Stimulated activated CD8-positive, alpha-beta memory T cell treated with anti-CD3 and anti-CD28 coated beads, Interleukin-15, amount 100 ng/mL, for 24 hours (primary cell): ENCODE measurements around the gene HOXD11.
A peak's percentile ranks its signal among the peaks of the same experiment; 100 is the strongest.

Experiments used
- DNase-seq: peaks from one replicate; pipeline ENCODE4 v3.0.0-alpha.2; 2020; ENCODE audit warnings: low read depth

HOXD11 gene

DNA sequence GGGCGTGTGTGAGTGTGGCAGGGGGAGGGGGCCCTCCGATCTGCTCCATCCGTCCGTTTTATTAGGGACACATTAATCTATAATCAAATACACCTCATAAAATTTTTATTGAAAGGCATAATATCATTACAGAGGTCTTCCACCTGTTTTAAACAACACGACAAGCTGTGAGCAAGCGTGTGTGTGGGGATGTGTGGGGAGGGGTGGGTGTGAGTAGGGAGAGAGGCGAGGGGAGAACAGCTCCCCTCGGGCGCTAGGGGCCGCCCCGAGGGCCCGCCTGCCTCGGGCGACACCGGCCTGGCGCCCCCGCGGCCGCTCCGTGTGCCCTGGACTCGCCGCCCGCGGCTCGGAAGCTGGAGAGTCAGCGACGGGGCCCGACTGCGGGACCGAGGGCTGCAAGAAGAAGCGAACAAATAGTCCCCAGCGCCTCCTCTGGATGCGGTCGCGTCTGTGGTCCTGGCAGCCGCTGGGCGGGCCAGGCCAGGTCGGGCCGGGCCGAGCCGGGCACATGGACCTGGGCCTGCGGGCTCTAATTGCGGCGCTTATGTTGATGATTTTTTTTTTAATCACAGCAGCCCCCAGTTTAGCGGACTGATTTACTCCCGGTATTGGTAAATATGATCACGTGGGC lies 15.1 kb downstream of the HOXD11 start:
- DNase-seq: no peak

DNA sequence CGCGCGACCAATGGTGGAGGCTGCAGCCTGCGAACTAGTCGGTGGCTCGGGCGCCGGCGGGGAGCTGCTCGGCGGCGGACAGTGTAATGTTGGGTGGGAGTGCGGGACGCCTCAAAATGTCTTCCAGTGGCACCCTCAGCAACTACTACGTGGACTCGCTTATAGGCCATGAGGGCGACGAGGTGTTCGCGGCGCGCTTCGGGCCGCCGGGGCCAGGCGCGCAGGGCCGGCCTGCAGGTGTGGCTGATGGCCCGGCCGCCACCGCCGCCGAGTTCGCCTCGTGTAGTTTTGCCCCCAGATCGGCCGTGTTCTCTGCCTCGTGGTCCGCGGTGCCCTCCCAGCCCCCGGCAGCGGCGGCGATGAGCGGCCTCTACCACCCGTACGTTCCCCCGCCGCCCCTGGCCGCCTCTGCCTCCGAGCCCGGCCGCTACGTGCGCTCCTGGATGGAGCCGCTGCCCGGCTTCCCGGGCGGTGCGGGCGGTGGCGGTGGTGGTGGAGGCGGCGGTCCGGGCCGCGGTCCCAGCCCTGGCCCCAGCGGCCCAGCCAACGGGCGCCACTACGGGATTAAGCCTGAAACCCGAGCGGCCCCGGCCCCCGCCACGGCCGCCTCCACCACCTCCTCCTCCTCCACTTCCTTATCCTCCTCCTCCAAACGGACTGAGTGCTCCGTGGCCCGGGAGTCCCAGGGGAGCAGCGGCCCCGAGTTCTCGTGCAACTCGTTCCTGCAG lies 15.8 kb downstream of the HOXD11 start, which contains the start of gene HOXD9:
Gene HOXD9 (plus strand): TSS at position 37 of the 728 bp plus-strand sequence. CDS start 50 bp downstream, at position 87.
- DNase-seq: no peak

DNA sequence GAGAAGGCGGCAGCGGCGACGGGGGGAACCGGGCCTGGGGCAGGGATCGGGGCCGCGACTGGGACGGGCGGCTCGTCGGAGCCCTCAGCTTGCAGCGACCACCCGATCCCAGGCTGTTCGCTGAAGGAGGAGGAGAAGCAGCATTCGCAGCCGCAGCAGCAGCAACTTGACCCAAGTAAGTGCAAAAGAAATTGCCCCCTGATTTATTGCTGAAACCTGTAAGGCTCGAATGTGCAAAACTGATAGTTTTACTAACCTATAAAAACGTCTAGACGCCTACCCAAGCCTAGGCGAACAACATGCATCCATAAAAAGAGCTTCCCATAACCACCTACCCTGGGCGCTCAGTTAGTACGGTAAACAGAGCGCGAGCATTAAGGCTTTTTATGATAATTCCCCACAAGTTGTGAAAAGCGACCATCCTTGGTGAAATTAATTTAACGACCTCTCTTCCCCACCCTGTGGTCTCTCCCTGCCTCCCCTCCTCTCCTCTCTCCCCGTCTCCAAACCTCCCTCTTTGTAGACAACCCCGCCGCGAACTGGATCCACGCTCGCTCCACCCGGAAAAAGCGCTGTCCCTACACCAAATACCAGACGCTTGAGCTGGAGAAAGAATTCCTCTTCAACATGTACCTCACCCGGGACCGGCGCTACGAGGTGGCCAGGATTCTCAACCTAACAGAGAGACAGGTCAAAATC lies 16.5 kb downstream of the HOXD11 start:
- no peak for DNase-seq

DNA sequence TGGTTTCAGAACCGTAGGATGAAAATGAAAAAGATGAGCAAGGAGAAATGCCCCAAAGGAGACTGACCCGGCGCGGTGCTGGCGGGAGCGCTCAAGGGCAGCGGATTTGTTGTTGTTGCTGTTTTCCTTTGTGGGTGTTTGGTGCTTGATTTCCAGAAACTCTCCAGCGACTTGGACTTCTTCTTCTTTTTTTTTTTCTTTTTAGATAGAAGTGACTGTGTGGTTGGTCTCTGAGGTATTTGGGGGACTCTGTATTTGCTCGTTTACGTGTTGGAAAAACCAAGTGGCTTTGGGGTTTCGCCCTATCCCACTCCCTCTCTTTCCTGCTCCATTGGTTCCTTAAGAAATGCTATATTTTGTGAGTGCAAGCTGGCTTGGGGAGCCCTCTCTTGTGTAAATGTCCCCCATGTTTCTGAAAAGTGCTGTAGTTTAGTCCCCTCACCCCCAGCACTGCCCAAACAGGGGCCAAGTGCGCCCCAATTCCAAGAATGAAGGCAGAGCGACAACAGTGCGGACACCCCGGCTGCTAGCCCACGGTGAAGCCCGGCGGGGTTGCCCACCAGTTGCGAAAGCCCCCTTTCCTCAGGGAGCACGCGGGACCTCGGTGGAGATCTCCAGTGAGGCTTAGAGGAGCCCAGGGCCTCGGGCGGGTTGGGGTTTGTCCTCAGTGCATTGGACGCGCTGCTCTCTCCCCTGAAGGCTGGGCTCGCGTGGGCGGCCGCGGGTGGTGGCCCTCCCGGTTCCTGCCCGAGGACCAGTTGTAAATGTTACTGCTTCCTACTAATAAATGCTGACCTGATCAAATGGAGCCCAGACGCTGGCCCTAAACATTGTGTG lies 17.2 kb downstream of the HOXD11 start:
- DNase-seq: no peak

DNA sequence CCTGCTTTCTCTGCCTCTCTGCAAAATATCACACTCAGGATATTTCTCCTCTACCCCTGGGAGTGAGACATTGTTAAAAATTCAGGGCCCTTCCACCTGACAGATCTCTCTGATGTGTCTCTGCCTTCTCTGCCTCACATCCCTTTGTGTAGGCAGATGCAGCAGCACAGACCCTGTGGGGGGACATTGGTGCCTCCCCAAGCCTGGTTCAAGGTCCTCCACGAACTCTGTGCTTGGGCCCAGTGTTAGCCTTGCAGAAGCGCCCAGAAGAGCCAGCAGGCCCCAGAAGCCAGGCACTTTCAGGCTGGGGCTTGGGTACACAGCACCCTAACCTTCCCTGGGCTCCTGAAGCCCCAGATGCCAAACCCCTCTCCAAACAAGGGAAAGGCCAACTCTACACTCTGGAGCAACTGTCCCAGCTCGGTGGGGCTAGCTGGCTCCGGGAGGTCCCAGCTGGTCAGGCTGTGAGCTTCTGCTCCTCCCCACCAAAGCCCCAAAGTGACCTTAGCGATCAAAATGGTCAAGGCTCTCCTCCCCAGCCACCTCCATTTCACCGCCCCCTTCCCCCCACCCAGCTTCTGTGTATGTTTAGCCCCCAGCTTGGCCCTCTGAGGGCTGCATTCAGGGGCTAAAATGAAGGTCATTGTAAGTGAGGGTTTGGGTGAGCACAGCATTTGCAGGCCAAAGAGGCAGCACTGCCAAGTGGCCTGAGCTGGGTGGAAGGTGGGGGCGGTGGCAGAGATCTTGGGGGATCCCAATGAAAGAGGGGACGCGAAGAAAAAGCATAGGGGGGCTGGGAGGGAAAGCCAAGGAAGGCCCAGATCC lies 18.1 kb downstream of the HOXD11 start:
- DNase-seq: no peak

DNA sequence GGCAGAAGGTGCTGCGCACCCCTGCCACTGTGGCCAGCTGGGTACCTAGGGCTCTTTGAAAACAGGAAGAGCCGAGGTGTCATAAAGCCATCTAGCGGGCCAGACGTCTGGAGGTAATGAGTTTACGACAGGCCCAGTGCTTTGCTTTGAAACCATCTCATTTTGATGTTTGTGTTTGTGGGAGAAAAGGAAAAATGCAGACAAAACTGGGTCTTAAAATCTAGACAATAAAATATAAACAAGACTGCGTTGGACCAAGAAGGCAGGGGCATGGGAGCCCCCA lies 18.6 kb downstream of the HOXD11 start:
- no peak for DNase-seq

DNA sequence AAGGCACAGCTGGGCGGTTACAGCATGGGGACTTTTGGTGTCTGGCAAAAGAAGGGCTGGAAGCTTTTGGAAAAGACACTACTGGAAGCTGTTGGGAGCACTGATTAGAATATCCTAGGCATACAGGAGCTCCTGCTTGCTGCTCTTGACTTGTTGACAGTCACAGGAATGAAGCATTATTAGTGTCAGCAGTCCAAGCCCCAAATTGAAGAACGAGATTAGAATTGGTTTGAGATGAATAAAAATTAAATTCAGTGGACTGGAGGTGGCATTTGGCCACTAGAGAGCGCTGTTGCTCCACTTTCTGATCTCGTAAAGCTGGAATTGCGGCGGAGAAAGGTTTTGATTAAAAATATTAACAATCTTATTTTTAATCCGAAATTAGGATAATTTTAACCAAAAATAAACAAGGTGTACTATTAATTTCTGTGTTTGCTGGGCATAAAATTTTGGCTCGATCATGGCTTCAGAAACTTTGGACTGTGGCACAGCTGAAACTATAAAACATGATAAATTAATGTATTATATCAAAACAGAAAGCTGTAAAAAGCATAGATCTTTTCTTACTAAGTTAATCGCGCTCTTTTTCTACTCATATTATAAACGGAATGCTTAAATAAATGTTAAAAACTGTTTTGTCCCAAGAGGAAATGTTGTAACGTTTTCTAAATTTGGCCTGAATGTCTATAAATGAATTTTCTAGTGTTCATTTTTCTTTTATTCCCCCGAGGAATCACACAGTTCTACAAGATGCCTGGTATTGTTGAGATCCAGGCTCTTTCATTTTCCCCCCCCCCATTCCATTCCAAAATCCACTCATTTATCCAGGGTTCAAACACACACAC lies 20.1 kb downstream of the HOXD11 start:
- peak; percentile 53 for DNase-seq

DNA sequence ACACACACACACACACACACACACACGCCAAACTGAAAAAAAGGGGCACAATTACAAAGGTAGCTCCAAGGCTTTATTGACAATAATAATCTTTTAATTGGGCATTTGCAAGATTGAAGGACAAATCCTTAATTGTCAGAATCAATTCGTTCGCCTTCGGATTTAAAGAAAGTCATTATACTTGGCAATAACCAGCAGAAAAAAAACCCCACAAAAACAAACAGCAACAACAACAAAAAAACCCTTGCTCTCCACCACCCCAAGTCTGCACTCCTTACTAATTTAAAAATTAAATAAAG lies 20.6 kb downstream of the HOXD11 start:
- DNase-seq: no peak

DNA sequence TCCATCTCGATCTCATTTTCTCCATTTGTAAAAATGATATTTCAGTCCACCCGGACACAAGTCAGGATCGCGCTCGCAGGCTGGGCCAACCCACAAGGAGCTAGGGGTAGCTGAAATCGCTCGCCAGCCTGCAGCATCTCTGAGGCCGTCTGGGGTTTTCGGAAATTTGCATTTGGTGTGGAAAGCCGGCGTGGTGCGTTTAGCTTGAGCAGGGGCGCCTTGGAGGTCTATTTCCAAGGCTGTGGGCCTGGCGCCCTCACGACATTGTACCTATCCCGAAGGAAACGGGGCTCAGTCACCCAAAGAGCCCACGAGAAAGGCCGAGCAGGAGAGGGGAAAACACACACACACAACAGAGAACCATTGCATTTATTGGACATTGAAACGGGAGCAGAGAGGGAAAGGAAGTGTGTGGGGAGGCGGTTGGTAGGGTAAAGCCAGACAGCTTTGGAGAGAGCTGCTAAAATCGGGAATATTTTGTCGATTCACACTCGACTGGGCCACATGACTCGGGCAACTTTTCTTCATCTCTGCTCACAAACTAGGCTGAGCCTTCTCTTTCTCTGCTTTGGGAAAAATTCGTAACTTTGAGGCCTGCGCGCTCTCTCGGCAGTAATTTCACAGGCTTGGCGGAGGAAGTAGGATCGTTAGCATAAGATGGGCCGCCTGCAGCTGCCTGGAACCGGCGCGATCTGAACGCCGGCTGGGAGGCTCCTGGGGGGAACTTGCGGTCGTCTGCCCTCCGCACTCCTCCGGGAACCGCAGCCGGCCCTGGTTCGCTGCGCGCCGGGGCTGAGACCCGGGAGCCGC lies 21.3 kb downstream of the HOXD11 start:
- no peak for DNase-seq

DNA sequence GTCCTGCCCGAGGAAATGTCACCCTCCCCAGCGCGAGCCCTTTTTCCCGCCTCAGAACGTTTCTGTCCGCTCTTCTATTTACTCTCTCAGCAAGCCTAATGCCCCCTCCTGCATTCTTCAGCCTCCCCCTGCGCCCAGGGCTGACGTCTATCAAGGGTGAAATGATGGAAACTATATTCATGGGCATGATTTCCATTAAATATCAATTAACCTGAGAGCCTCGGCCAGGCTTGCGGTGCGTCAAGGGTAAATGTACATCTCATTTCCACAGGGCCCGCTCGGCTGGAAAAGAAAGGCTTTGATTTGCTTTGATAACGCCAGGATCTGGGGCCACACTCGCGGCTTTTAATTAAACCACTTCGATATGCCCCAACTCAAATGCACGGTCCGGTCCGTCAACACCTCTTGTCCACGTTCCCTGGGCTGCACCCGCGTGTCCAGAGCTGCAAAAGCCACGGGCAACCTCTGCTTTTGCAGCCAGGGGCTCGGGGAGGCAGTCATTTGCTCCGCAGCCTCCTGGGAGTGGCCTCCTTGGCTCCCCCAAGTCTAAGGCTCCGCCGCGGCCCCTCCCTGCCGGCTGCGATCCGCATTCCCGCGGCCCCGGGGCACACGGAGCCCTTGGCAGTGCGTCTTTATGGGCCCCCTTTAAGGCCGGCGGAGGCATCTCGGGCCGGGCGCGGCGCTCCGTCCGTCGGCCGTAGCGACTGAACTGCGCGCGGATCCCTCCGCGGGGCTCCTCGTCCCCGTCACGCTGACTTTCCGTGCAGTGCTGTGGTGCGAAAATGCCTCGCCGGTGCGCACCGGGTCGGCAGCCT lies 22.1 kb downstream of the HOXD11 start, which contains the start of gene HOXD8:
Gene HOXD8 (plus strand): TSS at position 724 of the 815 bp plus-strand sequence. CDS start 662 bp downstream, outside the sequence.
- DNase-seq: no peak

DNA sequence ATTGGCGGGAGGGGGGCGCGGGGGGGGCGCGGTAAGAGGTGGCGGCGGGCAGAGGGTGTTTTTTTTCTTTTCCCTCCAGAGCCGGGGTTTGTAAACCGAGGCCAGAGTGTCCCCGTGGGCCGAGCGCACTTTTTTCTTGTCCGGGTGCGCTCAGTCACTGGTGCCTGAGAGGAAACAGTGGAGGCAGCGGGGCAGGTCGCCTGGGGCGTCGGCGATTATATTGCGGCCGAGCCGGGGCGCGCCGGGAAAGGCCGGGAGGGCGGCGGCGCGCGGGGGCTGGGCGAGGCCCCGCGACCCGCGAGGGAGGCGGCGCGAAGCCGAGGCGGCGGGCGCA lies 22.7 kb downstream of the HOXD11 start:
- DNase-seq: no peak

DNA sequence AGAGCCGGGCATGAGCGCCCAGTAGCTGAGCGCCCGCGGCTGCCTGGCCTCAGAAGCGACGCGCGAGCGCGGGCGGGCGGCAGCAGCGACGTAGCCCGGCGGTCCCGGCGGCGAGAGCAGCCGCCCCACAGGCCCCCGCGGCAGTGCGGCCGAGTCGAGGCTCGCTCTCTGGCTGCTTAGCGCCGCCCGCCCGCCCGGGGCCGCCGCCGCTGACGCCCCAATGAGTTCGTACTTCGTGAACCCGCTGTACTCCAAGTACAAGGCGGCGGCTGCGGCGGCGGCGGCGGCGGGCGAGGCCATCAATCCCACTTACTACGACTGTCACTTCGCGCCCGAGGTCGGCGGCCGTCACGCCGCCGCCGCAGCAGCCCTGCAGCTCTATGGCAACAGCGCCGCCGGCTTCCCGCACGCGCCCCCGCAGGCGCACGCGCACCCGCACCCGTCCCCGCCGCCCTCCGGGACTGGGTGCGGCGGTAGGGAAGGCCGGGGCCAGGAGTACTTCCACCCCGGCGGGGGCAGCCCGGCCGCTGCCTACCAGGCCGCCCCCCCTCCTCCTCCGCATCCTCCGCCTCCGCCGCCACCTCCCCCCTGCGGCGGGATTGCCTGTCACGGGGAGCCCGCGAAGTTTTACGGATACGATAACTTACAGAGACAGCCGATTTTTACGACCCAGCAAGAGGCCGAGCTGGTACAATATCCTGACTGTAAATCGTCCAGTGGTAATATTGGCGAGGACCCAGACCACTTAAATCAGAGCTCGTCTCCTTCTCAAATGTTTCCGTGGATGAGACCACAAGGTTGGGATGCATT lies 23.3 kb downstream of the HOXD11 start:
- no peak for DNase-seq

DNA sequence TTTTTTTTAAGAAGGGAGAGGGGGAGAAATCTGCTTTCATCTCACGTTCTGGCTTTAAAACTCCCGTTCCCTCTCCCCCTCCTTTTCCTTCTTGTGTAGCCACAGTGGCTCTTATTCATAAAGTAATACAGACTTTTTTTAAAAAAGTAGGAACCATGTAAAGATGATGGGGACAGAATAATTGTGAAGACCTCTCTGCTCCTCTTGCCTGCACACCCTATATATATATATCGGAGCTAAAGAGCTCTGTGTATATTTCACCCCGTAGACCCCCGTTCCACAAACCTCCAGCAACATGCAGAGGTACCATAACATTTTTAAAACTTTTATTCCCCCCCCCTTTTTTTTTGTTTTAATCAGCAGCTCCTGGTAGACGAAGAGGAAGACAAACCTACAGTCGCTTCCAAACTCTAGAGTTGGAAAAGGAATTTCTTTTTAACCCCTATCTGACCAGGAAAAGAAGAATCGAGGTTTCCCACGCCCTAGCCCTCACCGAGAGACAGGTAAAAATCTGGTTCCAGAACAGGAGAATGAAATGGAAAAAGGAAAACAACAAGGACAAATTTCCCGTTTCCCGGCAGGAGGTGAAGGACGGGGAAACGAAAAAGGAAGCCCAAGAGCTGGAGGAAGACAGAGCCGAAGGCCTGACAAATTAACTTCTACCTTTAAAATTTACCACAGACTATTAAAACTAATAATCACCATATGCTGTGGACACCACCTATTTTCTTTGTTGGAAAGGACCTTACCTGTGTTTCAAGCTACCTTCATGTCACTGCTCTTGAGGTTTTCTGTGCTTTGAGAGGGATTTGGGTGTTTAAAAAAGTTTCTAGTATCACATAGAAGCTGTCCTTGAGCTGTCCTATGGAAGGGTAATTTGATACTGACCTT lies 24.1 kb downstream of the HOXD11 start:
- no peak for DNase-seq

DNA sequence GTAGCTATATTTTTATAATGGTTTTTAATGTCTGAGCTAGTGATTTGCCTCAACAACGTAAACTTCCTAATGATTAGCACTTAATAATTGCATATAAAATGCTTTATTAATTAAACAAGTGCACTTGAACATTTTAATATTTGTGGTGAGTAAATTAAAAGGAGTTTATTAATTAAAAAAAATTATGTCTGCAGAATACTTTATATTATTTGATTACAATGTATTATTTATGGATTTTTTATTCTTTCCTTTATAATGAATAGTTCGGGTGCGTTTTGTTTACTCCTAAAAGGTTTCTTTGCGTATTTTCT lies 24.7 kb downstream of the HOXD11 start:
- no peak for DNase-seq

DNA sequence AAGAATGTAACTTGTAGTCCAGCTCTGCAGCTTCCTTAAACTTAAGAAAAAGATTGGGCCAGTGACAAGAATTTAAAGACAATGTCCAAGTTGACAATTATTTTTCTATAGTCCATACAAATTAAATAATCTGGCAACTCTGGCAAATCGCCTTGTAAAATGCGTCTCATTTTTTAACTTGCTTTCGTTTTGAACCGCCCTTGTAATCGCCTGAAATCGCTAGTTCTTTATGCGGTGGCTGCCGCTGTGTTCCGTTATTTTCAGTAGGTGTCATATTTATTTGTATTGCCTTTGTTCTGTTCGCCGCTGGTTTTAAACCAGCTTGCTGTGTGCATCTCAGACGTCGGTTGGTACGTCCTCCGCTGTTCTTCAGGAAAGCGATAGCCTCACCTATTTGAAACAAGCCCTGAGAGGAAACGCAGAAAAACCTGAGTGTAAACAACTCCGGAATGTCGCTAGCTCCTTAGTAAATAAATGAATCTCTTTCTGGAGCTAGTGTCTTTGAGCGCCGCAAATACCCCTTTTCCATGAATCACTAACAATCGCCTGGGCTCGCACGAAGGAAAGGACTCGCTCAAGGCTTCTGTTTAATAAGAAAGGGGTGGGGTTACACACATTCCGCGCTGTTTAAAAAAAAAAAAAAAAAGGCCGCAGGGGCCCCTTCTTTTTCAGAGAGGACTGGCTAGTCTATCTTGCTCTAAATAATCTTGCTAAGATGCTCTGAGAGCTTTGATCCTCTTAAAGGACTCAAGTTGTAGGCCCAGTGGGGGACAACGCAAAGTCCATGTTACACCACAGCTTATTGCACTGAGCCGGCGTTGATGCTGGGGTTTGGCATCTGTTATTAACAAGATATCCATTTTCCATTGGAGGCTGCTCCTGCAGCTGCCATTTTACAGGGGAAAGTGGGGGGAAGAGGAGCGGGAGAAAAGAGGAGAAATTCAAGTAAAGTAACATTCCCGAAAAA lies 25.4 kb downstream of the HOXD11 start:
- no peak for DNase-seq

DNA sequence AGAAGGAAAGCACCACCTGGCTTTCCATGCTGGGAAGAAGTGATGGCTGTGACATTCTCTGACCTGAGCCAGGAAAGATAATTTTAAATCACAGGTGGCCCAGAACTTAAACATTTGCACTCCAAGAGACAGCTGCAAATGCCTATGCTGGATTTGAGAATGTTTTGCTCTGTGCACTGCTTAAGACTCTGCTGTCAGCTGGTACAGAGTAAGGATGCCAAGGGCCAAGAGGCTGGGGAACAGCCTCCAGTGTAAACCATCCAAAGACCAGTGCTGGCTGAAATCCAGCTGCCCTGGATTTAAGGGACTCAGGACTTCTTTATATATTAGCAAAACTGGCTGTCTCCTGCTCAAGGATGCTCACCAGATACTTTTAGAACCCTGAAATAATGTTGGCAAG lies 26.3 kb downstream of the HOXD11 start:
- DNase-seq: no peak
